Prostate gland (tissue), 2 donors: Measurements from ENCODE around the gene FBXO8. TPM values are rescaled to one million over a fixed set of nuclear protein-coding genes. Genes with fewer than 3 reads are reported as not detected.

Experiments
- DNase-seq: peaks from one replicate; pipeline ENCODE4 v3.0.0-alpha.2; 2019; ENCODE audit warnings: low spot score
- H3K27ac ChIP-seq, 2 donors: fragments of 200-600 bp; sonication (generic); 2 replicates each; pipeline ENCODE4 v1.5.1; 2017 to 2019
- H3K27me3 ChIP-seq: fragments of 200-600 bp; sonication (generic); replicated peaks from 2 replicates; pipeline ENCODE4 v1.5.1; 2019; ENCODE audit not compliant: insufficient read depth
- H3K36me3 ChIP-seq, 2 donors: fragments of 200-600 bp; sonication (generic); 1 replicate in 1 of 2; 2 replicates in 1 of 2; pipeline versions ENCODE4 v1.5.1 to v1.8.1; 2017 to 2019
- H3K4me1 ChIP-seq: fragments of 200-600 bp; sonication (generic); replicated peaks from 2 replicates; pipeline ENCODE4 v1.5.1; 2019
- H3K4me3 ChIP-seq, 2 donors: fragments of 200-600 bp; sonication (generic); 2 replicates each; pipeline ENCODE4 v1.5.1; 2017 to 2019
- H3K9me3 ChIP-seq: fragments of 200-600 bp; sonication (generic); 2 replicates; pipeline ENCODE4 v1.5.1; 2017
- POLR2A ChIP-seq: fragments of 450-650 bp; IDR thresholded peaks from one replicate; pipeline ENCODE4 v1.6.1; 2016; ENCODE audit warnings: antibody characterized with exemption, mild to moderate bottlenecking
- POLR2AphosphoS5 ChIP-seq: sonication (generic); formaldehyde crosslinking; IDR thresholded peaks from one replicate; pipeline ENCODE4 v1.6.1; 2017; ENCODE audit warnings: antibody characterized with exemption
- WGBS: methylation state at CpG from one replicate; pipeline ENCODE4 v1.1.5; 2018; 5-methylcytosine and 5-hydroxymethylcytosine counted together
- intact Hi-C: fragments of 100-400 bp; cut with DNase I; formaldehyde crosslinking; loops from one replicate; pipeline ENCODE4 v1.14.2; 2022
- total RNA-seq, 2 donors: library from RNA; depleted of rRNA; stranded (reverse); fragments of >200 nt; gene quantifications; one replicate each; pipeline ENCODE4 v1.1.0, GENCODE V29; 2016
- TF ChIP-seq, protein P1 (sequence below), 4 experiments: fragments of 200-600 bp in 2 of 4; fragments of 450-650 bp in 2 of 4; sonication (generic) in 2 of 4; IDR thresholded peaks; 1 replicate in 3 of 4; 2 replicates in 1 of 4; pipeline ENCODE4 v1.5.1; 2016 to 2019; ENCODE audit warnings: antibody characterized with exemption in 4 of 4, mild to moderate bottlenecking in 2 of 4, moderate library complexity in 2 of 4

Gene FBXO8
- total RNA-seq, 2 donors from 2014 or later, result 35.0 to 38.1 TPM

GRCh38 chr4:174214101-174214878, 69.2 kb downstream of the FBXO8 start:
- intact Hi-C loops, result no loop called here
- no peaks in the 10 kb centered on the region for H3K9me3 ChIP-seq
- H3K36me3 ChIP-seq, result no peaks in the 10 kb centered on the region
- H3K4me1 ChIP-seq, result peaks cover 5% of the 10 kb centered on the region
- TF ChIP-seq, protein P1, sequence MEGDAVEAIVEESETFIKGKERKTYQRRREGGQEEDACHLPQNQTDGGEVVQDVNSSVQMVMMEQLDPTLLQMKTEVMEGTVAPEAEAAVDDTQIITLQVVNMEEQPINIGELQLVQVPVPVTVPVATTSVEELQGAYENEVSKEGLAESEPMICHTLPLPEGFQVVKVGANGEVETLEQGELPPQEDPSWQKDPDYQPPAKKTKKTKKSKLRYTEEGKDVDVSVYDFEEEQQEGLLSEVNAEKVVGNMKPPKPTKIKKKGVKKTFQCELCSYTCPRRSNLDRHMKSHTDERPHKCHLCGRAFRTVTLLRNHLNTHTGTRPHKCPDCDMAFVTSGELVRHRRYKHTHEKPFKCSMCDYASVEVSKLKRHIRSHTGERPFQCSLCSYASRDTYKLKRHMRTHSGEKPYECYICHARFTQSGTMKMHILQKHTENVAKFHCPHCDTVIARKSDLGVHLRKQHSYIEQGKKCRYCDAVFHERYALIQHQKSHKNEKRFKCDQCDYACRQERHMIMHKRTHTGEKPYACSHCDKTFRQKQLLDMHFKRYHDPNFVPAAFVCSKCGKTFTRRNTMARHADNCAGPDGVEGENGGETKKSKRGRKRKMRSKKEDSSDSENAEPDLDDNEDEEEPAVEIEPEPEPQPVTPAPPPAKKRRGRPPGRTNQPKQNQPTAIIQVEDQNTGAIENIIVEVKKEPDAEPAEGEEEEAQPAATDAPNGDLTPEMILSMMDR (IDR thresholded peaks at IDR 0.05), result no peak
- TF ChIP-seq POLR2A (no peak), POLR2AphosphoS5 (no peak)
- no peak overlapping the region for H3K4me3 ChIP-seq
- H3K27ac ChIP-seq, result no peak overlapping the region
- H3K27me3 ChIP-seq, result peaks cover 54% of the 10 kb centered on the region
- WGBS, result 6% methylated on average over 47 of the region's 47 CpGs
- DNase-seq, result no peak

DNA sequence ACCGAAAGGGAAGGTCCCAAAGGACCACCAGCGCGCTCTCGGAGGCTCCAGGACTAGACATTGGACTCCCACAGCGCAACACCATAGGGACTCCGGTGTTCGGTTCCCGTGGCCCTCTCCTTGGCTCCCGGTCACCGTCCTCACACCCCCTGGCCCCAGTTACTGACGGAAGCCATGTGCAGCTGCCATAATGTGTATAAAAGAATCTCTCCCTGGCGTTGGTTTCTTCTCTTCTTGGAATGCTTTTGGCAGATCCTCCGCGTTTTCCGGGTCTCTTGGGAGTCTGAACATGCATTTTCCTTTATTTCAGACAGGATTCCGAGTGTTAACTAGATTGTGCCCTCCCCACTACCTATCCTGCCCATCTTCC, 69.8 kb downstream of the FBXO8 start:
- Histone ChIP-seq H3K4me3 (no peak overlapping the region), H3K4me1 (peaks cover 5% of the 10 kb centered on the region), H3K36me3 (no peaks in the 10 kb centered on the region)

GRCh38 chr4:174212061-174212460, 71.4 kb downstream of the FBXO8 start:
- 13% methylated on average over 5 of the region's 5 CpGs for WGBS
- Histone ChIP-seq H3K27me3 (peaks cover 42% of the 10 kb centered on the region), H3K4me3 (no peak overlapping the region), H3K27ac (no peak overlapping the region), H3K36me3 (no peaks in the 10 kb centered on the region), H3K9me3 (no peaks in the 10 kb centered on the region), H3K4me1 (peaks cover 5% of the 10 kb centered on the region)
- intact Hi-C loops, result no loop called here
- no peak for TF ChIP-seq POLR2AphosphoS5
- TF ChIP-seq POLR2A, result no peak
- TF ChIP-seq, protein P1 (IDR thresholded peaks at IDR 0.05), result no peak
- DNase-seq, result no peak

More for the DNA sequence above, 69.8 kb downstream of the FBXO8 start:
- Histone ChIP-seq H3K9me3 (no peaks in the 10 kb centered on the region), H3K27me3 (peaks cover 54% of the 10 kb centered on the region), H3K27ac (no peak overlapping the region)
- TF ChIP-seq POLR2AphosphoS5 (no peak), POLR2A (no peak)
- TF ChIP-seq, protein P1 (IDR thresholded peaks at IDR 0.05), result no peak
- 6% methylated on average over 16 of the region's 16 CpGs for WGBS
- intact Hi-C loops, result no loop called here
- DNase-seq, result no peak

- 7% methylated on average over 23 of the region's 23 CpGs for WGBS
- Histone ChIP-seq H3K4me1 (peaks cover 5% of the 10 kb centered on the region), H3K27me3 (peaks cover 38% of the 10 kb centered on the region), H3K9me3 (no peaks in the 10 kb centered on the region), H3K27ac (no peak overlapping the region), H3K4me3 (no peak overlapping the region), H3K36me3 (no peaks in the 10 kb centered on the region)
- intact Hi-C loops, result no loop called here
- no peak for DNase-seq
- TF ChIP-seq POLR2AphosphoS5, result no peak
- TF ChIP-seq, protein P1 (IDR thresholded peaks at IDR 0.05), result no peak
- no peak for TF ChIP-seq POLR2A
Measured at GRCh38 chr4:174211622-174212044, 71.8 kb downstream of the FBXO8 start.

GRCh38 chr4:174210952-174211490, 72.4 kb downstream of the FBXO8 start:
- TF ChIP-seq POLR2A (no peak), POLR2AphosphoS5 (no peak)
- TF ChIP-seq, protein P1 (IDR thresholded peaks at IDR 0.05), result no peak
- no peak overlapping the region for H3K27ac ChIP-seq
- peaks cover 32% of the 10 kb centered on the region for H3K27me3 ChIP-seq
- H3K4me1 ChIP-seq, result peaks cover 5% of the 10 kb centered on the region
- H3K9me3 ChIP-seq, result no peaks in the 10 kb centered on the region
- no peak overlapping the region for H3K4me3 ChIP-seq
- DNase-seq, result no peak
- intact Hi-C loops, result no loop called here
- H3K36me3 ChIP-seq, result no peaks in the 10 kb centered on the region
- 53% methylated on average over 6 of the region's 6 CpGs for WGBS
